Stimulated activated naive CD4-positive, alpha-beta T cell (primary cell): Measurements from ENCODE around the gene KCNJ5.
A peak's percentile ranks its signal among the peaks of the same experiment; 100 is the strongest.

ENCODE experiments used
- DNase-seq, 6 experiments: peaks; one replicate each; lab custom pipeline; 2025; lab: John Stamatoyannopoulos, UW

KCNJ5 gene

DNA sequence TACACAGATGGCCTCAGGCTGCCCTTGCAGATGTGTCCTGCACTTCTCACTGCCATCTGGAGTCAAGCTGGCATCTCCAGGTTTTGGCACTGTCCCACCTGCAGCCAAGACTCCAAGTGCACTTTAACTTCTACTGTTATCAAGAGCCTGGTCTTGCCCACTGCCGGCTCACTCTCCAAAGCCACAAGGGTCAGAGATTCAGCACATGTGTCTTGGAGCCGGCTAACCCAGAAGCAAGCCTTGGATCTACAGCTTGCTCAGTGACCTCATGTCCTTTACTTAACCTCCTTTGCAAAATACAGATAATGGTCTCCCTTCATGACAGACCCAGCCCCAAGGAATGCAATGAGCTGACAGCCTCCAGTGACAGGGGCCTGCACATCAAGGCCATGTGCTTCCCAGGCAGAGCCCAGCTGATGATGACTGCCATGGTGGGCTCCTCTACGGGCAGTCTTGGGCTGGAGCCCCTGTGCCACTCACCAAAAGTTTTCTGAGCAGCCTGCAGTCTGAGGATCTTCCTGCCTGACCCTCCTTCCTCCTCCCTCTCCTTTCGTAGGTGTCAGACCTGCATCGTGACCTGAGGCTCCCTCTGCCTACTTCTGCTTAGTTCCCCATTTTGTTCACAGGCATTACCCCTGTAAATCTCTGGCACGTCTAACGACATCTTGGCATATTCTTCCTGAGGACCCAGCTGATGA lies 42.5 kb downstream of the KCNJ5 start:
- DNase-seq: no peak

DNA sequence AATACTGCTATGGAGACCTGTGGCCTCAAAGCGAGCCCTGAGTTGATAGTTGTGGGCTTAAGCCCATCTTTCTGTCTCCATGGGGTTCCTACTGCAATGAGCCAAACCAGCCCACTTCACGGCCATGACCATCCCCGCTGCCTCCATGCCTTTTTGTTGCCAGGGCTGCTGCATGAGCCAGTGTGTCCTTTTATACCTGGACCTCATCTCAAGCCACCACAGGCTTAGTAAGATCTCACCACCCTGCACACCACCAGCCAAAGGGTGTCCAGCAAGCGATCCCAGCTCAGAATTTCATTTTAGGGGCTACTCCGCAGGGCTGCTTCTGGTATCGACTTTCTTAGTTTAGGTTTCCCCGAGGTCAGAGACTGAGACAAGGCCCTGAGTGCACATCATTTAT lies 43.2 kb downstream of the KCNJ5 start:
- no peak for DNase-seq

DNA sequence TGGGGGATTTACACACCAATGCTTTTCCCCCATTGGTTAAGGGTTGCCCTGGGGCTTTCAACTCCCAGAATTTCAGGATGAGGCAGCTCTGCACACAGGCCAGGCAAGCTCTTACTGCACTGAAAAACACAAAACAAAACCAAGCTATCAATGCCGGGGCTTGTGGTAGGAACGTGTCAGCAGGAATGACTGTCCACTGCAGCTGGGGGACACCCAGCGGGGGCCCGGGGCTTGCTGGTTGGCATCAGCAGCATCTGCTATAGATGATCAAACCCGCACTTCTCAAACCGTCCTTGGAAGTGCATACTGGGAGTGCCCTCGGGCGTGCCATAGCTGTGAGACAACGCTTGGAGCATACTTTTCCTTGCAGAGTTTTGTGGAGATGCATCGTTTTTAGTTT lies 43.8 kb downstream of the KCNJ5 start:
- no peak for DNase-seq

DNA sequence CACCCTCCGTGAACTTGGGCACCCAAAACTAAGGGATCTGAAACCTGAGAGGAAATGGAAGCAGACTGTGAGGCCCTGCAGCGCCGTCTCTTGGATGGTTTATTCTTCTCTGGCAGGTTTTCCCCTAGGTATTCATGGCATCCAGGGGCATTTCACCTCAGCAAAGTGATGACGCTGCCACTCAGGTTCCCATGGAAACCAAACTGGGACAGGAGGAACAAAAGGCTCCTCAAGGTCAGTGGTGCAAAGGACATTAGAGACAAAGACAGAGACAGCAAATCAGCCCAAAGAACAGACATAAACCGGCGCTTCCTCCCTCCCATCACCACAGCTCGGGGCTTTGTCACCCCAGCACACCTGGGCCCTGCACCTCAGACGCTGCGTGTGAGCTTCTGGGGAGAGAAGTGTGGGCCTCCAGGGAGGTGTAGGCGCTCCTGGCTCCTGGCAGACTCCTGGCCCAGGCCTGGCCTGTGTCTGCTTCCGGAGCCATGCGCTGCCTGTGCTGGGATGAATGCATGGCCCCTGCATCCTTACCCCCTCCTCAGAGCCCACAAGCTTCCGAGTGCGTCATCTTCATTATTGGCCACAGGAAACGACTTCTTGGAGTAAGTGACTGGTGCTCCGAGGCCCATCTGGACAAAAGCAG lies 45.6 kb downstream of the KCNJ5 start:
- no peak for DNase-seq

DNA sequence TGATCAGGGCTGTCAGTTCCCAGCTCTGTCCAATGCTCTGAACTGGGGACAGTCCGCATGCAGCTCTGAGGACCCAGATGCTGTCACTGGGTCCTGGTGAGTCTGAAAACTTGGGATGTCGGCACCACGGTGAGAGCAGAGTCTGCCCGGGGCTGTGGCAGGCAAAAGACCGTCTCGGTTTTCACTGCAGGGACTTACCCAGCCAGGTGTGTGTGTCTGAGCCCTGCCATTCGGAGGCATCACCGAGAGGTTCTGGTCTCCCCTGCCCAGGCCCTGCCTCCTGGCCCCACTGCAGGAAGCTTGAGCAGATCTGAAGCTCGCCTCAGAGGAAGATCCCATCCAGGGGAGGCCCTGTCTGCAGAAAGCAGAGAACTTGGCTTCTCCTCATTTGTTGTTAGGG lies 46.3 kb downstream of the KCNJ5 start:
- DNase-seq: no peak

DNA sequence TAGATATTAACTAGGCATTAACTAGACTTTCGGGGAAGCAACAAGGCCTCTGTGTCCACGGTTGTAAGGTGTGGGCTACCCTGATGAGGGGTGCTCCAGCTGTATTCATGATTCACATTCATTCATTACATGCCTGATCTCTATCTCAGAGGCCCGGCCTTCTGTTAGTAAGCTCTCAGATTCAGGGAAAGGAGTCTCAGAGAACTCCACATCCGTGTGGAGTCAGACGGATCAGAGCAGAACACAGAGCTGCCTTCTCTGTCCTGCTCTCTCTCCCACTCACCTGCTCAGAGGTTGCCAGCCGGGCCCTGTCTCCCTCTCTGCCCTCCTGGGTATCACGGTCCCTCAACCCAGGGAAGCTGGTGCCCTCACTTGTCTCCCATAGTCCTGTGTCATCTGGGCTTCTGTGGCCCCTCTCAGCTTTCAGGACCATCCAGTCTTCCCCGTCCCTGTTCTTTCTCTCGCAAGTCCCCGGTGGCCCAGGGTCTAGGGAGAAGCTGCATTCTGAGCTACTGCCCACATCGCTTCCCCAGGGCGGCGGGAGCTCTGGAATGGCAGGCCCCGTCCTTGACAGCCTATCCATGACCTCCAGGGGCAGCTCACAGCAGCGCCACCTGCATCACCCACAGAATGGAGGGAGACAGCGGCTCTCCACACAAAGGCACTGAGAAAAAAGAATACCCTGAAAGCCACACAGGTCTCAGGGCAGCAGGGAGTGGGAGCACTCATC lies 47.2 kb downstream of the KCNJ5 start:
- DNase-seq: no peak

DNA sequence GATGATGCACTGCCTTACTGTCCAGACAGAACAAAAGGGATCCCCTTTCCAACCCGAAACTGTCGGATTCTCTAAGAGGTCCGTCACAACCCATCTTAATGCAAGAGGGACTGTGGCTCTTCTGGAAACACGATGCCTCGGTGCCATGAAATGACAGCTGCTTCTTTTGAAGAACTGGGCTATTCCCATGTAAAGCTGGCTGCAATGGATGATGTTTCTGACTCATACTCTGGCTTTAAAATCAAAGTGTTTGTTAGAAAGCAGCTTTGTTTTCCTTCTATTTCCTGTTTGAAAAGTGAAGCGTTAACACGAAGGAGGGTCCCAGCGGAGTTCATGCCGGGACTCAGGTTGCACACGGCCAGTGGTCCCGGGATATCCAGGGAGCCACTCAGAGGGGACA lies 48.4 kb downstream of the KCNJ5 start:
- DNase-seq: no peak

DNA sequence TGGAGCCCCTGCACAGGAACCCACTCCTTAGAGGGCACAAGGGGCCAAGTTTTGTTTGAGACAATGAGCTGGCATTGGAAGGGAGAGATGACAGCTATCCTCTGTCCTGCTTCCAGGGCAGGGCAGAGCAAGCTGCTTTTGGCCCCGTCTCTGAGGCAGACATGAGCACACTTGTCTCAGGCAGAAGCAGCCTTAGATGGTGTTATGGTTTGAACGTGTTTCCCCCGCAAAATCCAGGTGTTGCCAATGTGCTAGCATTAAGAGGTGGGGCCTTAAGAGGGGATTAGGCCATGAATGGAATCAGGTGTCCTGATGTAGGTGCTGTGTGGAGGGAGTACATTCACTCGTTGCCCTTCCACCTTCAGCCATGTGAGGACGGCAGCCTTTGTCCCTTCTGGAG lies 49.0 kb downstream of the KCNJ5 start:
- no peak for DNase-seq

DNA sequence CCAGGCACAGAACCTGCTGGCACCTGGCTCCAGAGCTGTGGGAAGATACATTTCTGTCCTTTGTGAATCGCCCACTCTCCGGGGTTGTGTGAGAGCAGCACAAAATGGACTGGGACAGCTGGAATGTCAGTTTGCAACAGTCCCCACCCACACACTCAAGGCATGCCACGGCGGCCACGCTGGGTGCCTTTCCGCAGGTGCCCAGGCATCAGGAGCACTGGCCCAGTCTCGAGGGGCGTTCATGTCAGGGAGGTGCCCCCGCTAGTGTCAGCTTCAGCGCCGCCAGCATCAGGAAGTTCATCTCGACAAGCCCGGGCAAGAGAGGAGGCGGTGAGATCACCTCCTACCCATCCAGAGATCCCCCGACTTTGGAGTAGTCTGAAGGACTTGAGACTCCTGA lies 49.4 kb downstream of the KCNJ5 start:
- DNase-seq: no peak

DNA sequence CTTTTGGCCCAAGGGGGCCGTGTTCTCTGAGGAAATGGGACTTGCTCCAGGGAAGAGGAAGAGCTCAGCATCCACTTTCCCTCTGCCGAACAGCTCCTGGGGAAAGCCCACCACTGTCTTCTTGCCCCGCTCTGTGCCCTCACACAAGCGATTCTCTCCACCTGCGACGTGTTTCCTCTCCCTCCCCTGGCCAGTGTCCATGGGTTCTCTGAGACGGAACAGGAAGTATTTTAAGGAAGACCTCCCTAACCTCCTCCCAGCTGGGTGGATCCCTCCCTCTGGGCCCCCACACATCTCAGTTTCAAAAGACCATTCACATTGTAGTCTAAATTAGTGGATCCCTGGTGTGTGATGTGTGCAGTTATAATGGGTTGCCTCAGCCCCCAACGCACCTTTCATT lies 50.0 kb downstream of the KCNJ5 start:
- no peak for DNase-seq

DNA sequence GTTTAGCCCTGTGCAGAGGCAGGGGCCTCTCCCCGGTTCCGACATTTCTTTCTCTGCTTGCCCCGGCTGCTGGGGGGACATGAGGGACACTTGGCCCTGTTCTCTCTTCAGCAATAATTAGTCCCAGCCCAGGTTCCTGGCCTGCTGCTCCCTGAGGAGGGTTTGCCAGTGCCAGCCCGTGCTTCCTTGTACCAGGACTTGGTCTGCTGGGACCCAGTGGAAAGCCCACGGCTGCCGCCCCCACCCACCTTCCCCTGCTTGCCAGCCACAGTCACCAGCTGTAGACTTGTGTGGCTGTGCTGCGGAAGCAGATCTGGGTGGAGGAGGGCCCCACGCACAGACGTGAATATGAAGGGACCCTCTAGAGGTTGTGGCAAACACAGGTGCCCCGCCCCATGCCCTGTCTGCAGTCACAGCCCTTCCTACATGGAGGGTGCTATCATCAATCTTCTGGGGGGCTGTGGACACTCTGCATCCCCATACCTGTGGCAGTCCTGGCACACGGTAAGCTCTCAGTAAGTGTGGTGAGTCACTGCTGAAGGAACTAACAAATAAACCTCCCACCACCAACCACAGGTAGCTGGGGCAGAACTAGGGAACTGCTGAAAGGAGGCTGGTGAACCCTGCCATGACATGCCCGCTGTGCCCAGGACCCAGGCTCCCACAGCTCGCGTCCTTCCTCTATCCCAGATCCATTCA lies 50.6 kb downstream of the KCNJ5 start:
- DNase-seq: no peak

DNA sequence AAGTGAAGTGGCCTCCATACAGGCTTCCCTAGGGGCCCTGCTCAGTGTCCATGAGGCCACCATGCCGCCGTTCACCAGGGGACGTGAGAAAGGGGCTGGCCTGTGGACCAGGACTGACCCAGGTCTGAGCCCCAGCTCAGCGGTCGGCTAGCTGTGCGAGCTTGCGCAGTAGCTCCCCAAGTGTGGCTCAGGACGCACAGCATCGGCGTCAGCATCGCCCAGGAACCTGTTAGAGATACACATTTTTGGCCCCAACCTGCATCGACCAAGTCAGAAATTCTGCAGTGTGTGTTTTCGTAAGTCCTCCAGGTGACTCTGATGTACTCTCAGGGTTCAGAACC lies 51.1 kb downstream of the KCNJ5 start:
- DNase-seq: no peak

DNA sequence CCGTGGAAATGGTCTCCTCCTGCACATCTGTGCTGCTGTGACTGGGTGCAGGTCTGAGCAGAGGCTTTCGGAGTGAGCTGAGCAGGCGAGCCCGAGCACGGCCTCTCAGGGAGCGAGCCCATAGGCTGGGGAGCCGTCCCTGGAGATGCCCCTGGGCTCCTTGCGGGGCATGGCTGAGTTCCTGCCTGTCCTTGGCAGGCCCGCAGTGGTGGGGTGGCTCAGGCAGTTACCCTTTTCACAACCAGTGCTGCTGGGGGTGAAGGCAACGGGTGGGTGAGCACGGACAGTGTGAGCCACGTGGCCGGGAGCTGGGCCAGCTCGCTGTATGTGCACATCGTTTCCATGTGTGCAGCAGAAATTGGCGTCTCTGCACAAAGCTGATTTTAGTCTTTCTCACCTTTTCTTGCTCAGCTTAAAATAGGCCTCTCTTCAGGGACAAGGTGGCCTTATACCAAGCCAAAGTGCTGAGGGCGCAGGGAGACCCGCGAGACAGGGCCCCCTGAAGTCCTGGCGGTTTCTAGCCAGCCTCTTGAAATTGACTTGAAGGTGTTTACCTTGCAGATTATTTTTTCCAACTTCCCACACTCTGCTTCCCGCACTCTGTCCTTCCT lies 51.8 kb downstream of the KCNJ5 start, which contains the start of gene TP53AIP1:
TSS of gene TP53AIP1 (minus strand) at position 55 of the 611 bp plus-strand sequence. CDS start 5,053 bp downstream, outside the sequence.
- no peak for DNase-seq

DNA sequence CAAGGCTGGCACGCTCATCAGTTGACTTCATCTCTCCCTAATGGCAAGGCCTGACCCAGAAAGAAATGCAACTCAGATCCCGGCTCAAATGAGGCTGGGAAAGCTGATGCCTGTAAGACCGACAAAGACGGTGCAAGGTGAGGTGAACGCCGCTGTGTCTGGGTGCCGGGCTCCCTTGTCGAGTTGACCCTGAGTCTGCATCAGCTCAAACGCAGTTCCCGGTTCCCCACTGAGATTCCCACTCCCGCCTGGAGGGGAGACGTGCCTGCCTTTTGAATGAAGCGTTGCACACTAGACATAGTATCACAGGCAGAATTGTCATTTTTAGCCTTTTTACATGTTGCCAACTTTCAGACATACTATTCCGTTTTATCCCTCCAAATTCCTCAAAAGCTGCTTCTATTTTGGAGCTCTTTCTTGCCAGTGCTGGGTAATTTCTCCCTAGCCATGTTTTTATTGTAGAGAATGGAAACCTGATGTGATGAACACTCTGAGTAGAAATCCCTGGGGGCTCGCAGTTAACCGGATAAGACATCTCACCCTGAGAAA lies 52.3 kb downstream of the KCNJ5 start:
- no peak for DNase-seq

DNA sequence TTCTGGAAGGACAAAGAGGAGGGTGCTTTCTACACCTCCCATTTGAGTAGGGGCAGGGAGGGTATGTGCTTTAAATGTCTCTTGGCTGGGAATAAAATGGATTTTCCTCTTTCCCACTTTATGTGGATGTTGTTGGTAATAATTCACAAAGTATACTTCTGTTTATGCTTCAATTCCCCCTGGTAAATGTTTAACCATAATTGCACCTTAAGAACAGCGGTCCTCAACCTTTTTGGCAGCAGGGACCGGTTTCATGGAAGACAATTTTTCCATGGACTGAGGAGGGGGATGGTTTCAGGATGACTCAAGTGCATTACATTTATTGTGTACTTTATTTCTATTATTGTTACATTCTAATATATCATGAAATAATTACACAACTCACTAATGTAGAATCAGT lies 55.5 kb downstream of the KCNJ5 start:
- DNase-seq: no peak

DNA sequence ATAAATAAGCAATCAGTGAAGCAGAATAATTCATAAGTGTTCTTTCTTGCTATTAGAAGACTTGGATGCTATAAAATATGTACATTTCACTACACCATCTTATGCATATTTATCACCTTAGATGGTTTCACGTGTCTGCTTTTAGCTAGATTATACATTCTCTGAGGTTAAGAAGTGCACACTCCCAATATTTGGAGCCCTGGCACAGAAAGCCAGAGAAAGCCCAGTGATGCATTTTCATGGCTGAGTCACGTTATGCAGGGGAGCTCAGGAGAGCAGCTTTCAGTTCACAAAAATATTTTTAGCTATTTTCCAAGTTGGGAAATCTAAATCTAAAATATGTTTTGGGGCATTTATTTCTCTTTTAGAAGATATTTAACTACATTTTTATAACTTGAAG lies 56.6 kb downstream of the KCNJ5 start:
- DNase-seq: no peak

DNA sequence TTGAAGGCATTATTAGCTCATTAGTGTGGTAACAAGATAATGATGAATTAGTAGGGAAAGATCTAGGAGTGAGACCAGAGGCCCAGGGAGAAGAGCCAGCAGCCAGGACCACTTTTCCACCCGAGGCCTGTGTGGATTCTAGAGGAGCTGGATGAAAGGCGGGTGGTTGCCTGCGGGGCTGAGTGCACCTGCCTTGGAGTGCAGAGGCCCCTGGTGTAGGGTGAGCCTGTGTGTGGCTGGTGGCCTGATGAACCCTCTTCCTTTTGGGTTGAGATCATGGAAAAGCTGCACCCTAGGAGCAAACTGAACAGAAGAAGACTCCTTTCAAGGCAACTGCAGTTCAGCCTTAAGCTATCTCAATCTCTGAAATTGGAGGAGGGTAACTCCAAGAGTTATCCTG lies 57.4 kb downstream of the KCNJ5 start:
- DNase-seq: no peak

DNA sequence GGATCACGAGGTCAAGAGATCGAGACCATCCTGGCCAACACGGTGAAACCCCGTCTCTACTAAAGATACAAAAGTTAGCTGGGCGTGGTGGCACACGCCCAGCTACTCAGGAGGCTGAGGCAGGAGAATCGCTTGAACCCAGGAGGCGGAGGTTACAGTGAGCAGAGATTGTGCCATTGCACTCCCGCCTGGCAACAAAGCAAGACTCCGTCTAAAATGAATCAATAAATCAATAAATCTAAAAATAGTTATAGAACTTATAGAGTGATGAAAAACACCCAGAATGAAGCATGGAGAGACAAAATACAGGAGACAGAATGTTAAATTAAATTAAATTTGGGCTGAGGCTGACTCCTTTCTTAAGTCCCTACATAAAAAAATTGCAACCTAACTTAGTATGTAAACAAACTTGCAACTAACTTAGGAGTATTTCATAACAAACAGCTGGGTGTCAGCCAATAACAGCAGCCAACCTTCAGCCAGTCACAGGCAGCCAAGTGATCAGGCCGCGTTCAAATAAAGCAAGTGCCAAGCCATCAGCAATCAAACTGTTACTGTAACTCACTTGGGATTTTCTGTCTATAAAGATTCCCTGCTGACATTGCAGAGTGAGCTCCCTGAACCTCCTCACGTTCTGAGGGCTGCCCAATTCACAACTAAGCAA lies 58.8 kb downstream of the KCNJ5 start:
- DNase-seq: no peak

DNA sequence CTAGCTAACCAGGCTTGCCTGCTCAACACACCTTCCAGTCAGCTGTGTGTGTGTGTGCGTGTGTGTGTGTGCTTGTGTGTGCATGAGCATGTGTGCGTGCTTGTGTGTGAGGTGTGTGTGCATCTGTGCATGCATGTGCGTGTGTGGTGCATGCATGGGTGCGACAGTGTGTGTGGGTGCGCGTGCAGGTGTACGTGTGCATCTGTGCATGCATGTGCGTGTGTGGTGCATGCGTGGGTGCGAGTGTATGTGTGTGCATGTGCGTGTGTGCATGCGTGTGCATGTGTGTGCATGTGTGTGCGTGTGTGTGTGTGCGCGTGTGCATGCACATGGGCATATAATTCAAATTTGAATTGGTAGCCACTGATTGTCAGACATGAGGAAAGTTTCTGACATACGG lies 62.0 kb downstream of the KCNJ5 start:
- no peak for DNase-seq

DNA sequence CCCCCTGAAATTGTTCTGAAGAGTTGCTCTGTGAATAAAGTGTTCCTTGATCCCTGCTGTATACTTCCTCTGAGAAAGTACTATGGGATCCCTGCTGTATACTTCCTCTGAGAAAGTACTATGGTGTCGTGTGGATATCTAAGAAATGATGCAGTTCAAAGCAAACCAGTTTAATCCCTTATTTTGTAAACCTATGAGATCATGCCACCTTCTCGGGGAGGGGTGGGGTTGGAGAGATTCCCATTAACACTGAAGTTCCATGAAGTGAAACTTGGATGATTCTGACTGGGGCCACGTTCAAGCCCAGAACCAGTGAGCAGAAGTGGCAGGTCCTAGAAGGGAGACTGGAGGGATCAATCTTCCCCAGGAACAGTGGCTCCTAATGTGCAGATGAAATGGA lies 64.5 kb downstream of the KCNJ5 start:
- DNase-seq: no peak

DNA sequence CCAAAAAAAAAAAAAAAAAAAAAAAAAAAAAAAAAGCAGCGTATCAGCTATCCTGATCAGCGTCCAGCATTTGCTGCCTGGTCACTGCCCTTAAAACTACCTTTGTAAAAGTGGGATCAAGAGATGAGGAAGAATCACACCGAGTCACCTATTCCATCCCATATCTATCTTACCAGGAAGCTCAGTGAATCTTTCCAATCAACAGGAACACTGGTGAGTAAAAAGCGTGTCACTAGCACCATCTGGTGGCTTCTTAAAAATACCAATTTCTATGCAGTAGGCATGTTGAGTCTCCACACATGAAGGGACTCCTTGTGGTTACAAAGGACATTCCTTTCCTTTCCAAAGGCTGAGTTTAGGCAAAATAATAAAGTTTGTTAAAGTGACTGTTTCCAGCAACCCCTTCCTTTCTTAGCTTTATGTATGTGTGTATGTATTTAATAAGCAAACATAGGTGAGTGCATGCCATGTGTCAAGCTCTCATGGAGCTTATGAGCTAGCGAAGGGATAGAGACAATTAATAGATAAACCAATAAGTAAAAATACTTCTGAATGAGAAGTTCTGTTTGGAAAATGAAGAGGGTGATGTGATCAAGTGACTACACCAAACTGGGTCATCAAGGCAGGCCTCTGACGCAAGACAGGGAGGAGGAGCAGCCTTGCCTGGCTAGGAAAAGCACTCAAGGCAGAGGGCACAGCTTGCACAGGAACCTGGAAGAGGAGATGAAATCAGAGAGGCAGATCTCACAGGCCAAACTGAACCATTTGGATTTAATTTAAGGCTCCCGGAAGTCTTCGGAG lies 65.4 kb downstream of the KCNJ5 start:
- peak in 3 of 6 experiments; percentile 10 to 48 (median 32) for DNase-seq
